Stimulated activated CD4-positive, alpha-beta T cell treated with anti-CD3 and anti-CD28 coated beads, TNF-alpha, amount 100 ng/mL, for 4 hours (primary cell): ENCODE measurements around the gene THUMPD3.

Source experiments
- DNase-seq, 3 experiments: peaks; one replicate each; pipeline ENCODE4 v3.0.0-alpha.2; 2020; ENCODE audit warnings: low read depth in 3 of 3

Gene THUMPD3

GRCh38 chr3:9362731-9363530 is at the start of gene THUMPD3:
Gene THUMPD3 (plus strand): TSS chr3:9363054. CDS start chr3:9365069, 2,015 bp downstream.
- DNase-seq = peak; percentile 80 to 84 (median 84)

GRCh38 chr3:9314796-9315195 is 48.1 kb upstream of the THUMPD3 start:
- DNase-seq = no peak

GRCh38 chr3:9316881-9317361 is 45.9 kb upstream of the THUMPD3 start:
- DNase-seq = no peak

- DNase-seq = no peak
These were observed 40.1 kb upstream of the THUMPD3 start for GRCh38 chr3:9322780-9323179.

- no peak for DNase-seq
These were observed 37.9 kb upstream of the THUMPD3 start for GRCh38 chr3:9324944-9325343.

- DNase-seq = no peak
These were observed 35.3 kb upstream of the THUMPD3 start for GRCh38 chr3:9327578-9327977.

GRCh38 chr3:9330166-9330703 is 32.6 kb upstream of the THUMPD3 start:
- DNase-seq = no peak

GRCh38 chr3:9331171-9331570 is 31.7 kb upstream of the THUMPD3 start:
- DNase-seq = no peak

- no peak for DNase-seq
These were observed 30.4 kb upstream of the THUMPD3 start for GRCh38 chr3:9332250-9333030.

GRCh38 chr3:9339761-9340471 is 22.9 kb upstream of the THUMPD3 start:
- no peak for DNase-seq

GRCh38 chr3:9340472-9340902 is 22.4 kb upstream of the THUMPD3 start:
- no peak for DNase-seq

GRCh38 chr3:9342696-9343095 is 20.2 kb upstream of the THUMPD3 start:
- no peak for DNase-seq

GRCh38 chr3:9343115-9343514 is 19.7 kb upstream of the THUMPD3 start:
- no peak for DNase-seq

GRCh38 chr3:9345041-9345440 is 17.8 kb upstream of the THUMPD3 start:
- no peak for DNase-seq

GRCh38 chr3:9346141-9346540 is 16.7 kb upstream of the THUMPD3 start:
- DNase-seq = no peak

- no peak for DNase-seq
These were observed 15.8 kb upstream of the THUMPD3 start for GRCh38 chr3:9347081-9347480.

GRCh38 chr3:9347887-9348286 is 15.0 kb upstream of the THUMPD3 start:
- DNase-seq = no peak

GRCh38 chr3:9349321-9350117 is 13.3 kb upstream of the THUMPD3 start:
- DNase-seq = no peak

- DNase-seq = no peak
These were observed 11.1 kb upstream of the THUMPD3 start for GRCh38 chr3:9351709-9352126.

GRCh38 chr3:9352917-9353752 is 9.7 kb upstream of the THUMPD3 start:
- DNase-seq = peak; percentile 8 to 45 (median 24)
